Spleen (tissue), 7 donors: ENCODE data around the gene UBE2B.

Source experiments
- POLR2A ChIP-seq, 3 donors: fragments of 450-650 bp; IDR thresholded peaks; one replicate each; pipeline ENCODE4 v1.5.1; 2017; ENCODE audit warnings: antibody characterized with exemption in 3 of 3, mild to moderate bottlenecking in 1 of 3
- POLR2AphosphoS5 ChIP-seq, 3 donors: sonication (generic); formaldehyde crosslinking; IDR thresholded peaks; one replicate each; pipeline ENCODE4 v1.5.1; 2017; ENCODE audit warnings: antibody characterized with exemption in 3 of 3
- TF ChIP-seq, protein P1 (sequence below), 11 experiments: fragments of 200-600 bp in 7 of 11; fragments of 450-650 bp in 4 of 11; sonication (generic) in 4 of 11; IDR thresholded peaks in 8 of 11; conservative IDR thresholded peaks in 3 of 11; 1 replicate in 7 of 11; 2 replicates in 4 of 11; pipeline versions ENCODE4 v1.4.0 to v1.8.0; 2016 to 2021; ENCODE audit warnings: antibody characterized with exemption in 11 of 11, inconsistent platforms in 4 of 11, mild to moderate bottlenecking in 1 of 11
- donor health status: DM: no; HTN: no; CAD: no; lungs with moderate emphysema.
- donor health status: DM: no; HTN: no; CAD: no.
- donor health status: DM: no; HTN: no; CAD: no.

DNA sequence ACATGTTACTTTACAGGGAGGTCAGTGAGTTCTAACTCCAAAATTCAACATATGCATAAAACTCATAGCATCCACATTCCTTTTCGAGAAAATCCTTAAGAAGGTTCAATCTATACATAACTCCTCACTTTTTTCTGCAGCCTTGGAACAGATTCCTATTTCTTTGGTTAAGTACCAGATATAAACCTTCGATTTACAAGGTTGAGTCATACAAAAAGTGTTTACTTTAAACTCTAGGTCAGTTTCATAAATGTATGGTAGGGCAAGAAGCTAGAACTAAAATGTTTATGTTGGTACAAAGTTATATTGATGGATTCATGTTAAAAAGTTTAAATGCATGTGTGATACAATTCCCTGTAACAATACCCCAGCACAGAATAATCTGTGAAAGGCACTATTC is 20.9 kb downstream of the UBE2B start:
- TF ChIP-seq POLR2AphosphoS5 (IDR thresholded peaks at IDR 0.05) (no peak), POLR2A (IDR thresholded peaks at IDR 0.05) (no peak)
- TF ChIP-seq, protein P1, sequence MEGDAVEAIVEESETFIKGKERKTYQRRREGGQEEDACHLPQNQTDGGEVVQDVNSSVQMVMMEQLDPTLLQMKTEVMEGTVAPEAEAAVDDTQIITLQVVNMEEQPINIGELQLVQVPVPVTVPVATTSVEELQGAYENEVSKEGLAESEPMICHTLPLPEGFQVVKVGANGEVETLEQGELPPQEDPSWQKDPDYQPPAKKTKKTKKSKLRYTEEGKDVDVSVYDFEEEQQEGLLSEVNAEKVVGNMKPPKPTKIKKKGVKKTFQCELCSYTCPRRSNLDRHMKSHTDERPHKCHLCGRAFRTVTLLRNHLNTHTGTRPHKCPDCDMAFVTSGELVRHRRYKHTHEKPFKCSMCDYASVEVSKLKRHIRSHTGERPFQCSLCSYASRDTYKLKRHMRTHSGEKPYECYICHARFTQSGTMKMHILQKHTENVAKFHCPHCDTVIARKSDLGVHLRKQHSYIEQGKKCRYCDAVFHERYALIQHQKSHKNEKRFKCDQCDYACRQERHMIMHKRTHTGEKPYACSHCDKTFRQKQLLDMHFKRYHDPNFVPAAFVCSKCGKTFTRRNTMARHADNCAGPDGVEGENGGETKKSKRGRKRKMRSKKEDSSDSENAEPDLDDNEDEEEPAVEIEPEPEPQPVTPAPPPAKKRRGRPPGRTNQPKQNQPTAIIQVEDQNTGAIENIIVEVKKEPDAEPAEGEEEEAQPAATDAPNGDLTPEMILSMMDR (IDR thresholded peaks at IDR 0.05 in 8 of 11, conservative IDR thresholded peaks at IDR 0.05 in 3 of 11), result no peak
